NOMO-1 treated with DMSO at 0.1 percent for 48 hours (cell line): ENCODE results near the gene N4BP3.

Source experiments
- DNase-seq: peaks from one replicate; lab custom pipeline; 2025; ENCODE audit not compliant: unreplicated experiment; lab: John Stamatoyannopoulos, UW

The N4BP3 gene

GRCh38 chr5:178098685-178099084 is 14.6 kb upstream of the N4BP3 start:
- no peak for DNase-seq

- DNase-seq = no peak
Observed at GRCh38 chr5:178103612-178104011, 9.7 kb upstream of the N4BP3 start.

DNA sequence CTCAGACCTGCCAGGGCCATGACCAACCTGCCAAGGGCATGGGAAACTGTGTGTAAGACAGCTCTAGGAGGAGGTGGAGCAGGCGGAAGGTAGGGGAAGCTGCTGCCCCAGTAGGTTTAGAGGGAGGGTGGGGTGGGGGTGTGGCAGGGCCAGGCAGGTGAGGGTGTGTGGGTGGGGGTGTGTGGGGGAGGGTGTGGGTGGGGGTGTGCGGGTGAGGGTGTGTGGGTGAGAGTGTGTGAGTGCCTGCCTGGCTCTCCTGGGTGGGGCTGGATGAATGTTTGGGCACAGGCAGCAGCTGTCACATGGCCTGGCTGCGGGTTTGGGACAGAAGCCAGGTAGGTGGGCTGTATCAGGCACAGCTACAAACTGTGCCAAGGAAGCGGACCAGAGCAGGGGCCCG is 8.8 kb upstream of the N4BP3 start:
- DNase-seq = no peak

GRCh38 chr5:178106086-178106485 is 7.2 kb upstream of the N4BP3 start:
- no peak for DNase-seq

GRCh38 chr5:178106556-178107239 is 6.6 kb upstream of the N4BP3 start:
- no peak for DNase-seq

GRCh38 chr5:178107756-178108310 is 5.5 kb upstream of the N4BP3 start:
- DNase-seq = no peak

GRCh38 chr5:178108446-178108845 is 4.9 kb upstream of the N4BP3 start:
- no peak for DNase-seq

DNA sequence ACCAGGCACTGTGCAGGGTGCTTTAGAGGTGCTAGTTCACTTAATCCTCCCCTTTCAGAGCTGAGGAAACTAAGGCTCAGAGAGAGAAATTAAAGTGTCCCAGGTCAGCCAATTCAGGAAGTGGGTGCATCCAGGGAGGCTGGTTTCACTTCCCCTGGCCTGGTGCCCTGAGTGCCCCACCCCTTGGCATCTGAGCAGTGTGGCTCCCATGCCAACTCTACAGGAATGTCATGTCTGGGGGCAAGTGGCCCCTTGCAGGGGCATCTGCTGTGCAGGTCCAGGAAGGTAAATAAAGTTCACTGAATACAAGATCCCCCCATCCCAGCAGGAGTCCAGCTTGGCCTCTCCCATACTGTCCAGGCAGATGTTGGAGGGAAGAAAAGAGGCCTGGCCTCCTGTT is 4.4 kb upstream of the N4BP3 start:
- DNase-seq = peak; percentile 62

DNA sequence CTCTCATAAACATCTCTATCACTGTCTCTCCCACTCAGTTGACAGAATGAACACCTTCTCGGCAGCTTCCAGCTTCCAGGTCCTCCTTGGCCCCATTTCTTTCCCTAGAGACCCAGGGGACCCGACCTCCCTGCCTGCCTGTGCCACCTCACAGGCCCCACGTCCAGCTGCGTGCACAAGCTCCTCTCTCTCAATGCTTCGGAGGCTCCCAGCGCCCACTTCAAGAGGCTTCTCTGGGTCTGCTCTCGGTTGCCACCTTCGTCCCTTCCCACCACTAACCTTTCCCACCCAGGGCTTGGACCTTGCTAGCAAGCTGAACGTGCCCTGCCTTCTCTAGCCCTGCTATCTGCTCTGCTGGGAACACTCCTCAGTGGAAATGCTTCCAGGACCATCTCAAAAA is 2.8 kb upstream of the N4BP3 start:
- DNase-seq = no peak

DNA sequence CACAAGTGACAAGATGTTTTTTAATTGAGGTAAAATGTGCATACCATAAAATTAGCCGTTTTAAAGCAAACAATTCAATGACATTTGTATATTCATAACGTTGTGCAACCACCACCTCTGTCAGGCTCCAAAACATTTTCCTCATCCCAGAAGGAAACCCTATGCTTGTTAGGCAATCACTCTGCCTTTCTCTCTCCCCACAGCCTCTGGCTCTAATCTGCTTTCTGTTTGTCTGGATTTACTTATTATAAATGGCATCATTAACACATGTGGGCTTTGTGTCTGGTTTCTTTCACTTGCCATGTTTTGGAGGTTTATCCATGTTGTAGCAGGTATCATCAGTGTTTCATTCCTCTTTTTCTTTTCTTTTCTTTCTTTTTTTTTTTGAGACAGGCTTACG is 1.4 kb upstream of the N4BP3 start:
- DNase-seq = no peak

GRCh38 chr5:178112545-178112944 is 787 bp upstream of the N4BP3 start:
- DNase-seq = no peak

GRCh38 chr5:178113841-178114324 is 551 bp downstream of the N4BP3 start:
- DNase-seq = no peak

GRCh38 chr5:178114325-178115135 is 1.2 kb downstream of the N4BP3 start:
- no peak for DNase-seq

GRCh38 chr5:178115136-178115813 is 1.9 kb downstream of the N4BP3 start:
- no peak for DNase-seq

DNA sequence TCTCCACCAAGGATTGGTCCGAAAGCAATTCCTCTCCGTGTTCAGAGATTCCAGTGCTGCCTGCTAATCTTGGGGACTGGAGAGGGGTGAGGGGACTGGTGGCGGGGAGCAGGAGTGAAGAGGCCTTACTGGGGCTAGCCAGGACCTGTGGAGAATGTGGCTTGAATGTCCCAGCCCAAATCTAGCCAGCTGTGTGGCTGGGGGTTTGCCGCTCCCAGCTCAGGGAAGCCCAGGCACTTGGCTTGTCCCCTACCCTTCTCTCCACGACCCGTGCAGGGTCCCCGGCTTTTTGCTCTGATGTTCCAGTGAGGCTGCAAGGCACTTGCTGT is 2.4 kb downstream of the N4BP3 start:
- no peak for DNase-seq

- peak; percentile 6 for DNase-seq
Observed at GRCh38 chr5:178116143-178116885, 3.0 kb downstream of the N4BP3 start.

- no peak for DNase-seq
Observed at GRCh38 chr5:178117923-178118701, 4.8 kb downstream of the N4BP3 start.

DNA sequence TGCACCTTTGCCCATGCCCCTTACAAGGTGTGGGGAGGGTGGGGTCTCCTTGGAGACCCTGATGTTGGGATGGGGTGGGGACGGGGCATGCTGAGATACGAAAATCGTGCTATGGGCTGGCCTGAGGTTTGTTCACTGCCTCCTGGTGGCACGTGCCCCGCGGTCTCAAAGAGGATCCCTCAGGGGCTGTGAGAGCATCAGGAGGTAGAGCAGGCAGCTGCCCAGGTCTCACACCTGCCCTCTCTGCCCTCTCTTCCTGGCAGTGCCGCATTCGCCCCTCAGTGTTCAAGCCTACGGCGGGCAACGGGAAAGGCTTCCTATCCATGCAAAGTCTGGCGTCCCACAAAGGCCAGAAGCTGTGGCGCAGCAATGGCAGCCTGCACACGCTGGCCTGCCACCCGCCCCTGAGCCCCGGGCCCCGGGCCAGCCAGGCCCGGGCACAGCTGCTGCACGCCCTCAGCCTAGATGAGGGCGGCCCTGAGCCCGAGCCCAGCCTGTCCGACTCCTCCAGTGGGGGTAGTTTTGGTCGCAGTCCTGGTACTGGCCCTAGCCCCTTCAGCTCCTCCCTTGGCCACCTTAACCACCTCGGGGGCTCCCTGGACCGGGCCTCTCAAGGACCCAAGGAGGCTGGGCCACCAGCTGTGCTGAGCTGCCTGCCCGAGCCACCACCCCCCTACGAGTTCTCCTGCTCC is 6.7 kb downstream of the N4BP3 start:
- no peak for DNase-seq

DNA sequence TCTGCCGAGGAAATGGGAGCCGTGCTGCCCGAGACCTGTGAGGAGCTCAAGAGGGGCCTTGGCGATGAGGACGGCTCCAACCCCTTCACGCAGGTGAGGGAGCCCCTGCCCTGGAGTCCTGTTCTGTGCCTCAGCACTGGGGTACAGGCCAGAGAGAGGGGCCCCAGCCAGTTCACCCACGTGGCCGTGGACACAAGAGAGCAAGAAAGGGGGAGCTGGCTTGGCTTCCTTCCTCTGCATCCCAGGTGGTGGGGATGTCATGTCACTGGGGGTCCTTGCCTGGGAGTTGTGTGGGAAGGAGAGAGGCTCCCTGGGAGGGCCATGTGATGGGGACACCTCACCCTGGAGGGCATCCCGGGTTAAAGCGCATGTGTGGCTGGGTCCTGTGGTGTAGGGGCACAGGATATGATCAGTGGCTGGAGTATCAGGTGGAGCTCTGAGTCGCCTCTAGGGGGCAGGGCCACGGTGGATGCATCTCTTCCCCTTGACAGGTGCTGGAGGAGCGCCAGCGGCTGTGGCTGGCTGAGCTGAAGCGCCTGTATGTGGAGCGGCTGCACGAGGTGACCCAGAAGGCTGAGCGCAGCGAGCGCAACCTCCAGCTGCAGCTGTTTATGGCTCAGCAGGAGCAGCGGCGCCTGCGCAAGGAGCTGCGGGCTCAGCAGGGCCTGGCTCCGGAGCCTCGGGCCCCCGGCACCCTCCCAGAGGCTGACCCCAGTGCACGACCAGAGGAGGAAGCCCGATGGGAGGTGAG is 7.5 kb downstream of the N4BP3 start:
- DNase-seq = peak; percentile 60
